OCI-LY7 (cell line): Measurements from ENCODE around the gene PRR14L. TPM values are rescaled to one million over a fixed set of nuclear protein-coding genes. Genes with fewer than 3 reads are reported as not detected.
A peak's percentile ranks its signal among the peaks of the same experiment; 100 is the strongest.

Experiments
- BruUV-seq: library from RNA; stranded (reverse); fragments of 400-500 nt; replicated peaks from 2 replicates; lab custom pipeline; 2021; lab: Mats Ljungman, UMichigan
- CTCF ChIA-PET: fragments of 300-600 bp; sonication (Branson Sonifier 250); formaldehyde crosslinking; loops from one replicate; lab custom pipeline; 2022; ENCODE audit warnings: antibody characterized with exemption; ENCODE audit not compliant: unreplicated experiment; lab: Charles Lee
- POLR2A ChIA-PET: fragments of 300-600 bp; sonication (Branson Sonifier 250); formaldehyde crosslinking; loops from one replicate; lab custom pipeline; 2022; ENCODE audit warnings: antibody characterized with exemption; lab: Charles Lee
- DNase-seq: peaks from one replicate; pipeline ENCODE4 v3.0.0-alpha.2; 2015; ENCODE audit warnings: low spot score
- H2AFZ ChIP-seq: fragments of 200-600 bp; sonication (generic), shearing (Covaris generic); 2 replicates; pipeline ENCODE4 v1.6.1; 2014; ENCODE audit warnings: mild to moderate bottlenecking, antibody characterized with exemption, low read length, moderate library complexity
- H3K27ac ChIP-seq: fragments of 200-600 bp; sonication (generic); 2 replicates; pipeline ENCODE4 v1.5.1; 2014; ENCODE audit warnings: mixed run types, low read depth, mild to moderate bottlenecking, moderate library complexity, low read length, inconsistent platforms; ENCODE audit not compliant: poor library complexity, severe bottlenecking
- H3K36me3 ChIP-seq: fragments of 200-600 bp; sonication (generic); 2 replicates; pipeline ENCODE4 v1.6.1; 2014; ENCODE audit warnings: mild to moderate bottlenecking, antibody characterized with exemption, low read length, moderate library complexity, mixed read lengths; ENCODE audit not compliant: insufficient read depth
- H3K4me1 ChIP-seq: fragments of 200-600 bp; sonication (generic); 2 replicates; pipeline ENCODE4 v1.5.1; 2014; ENCODE audit warnings: mild to moderate bottlenecking, low read length; ENCODE audit not compliant: insufficient read depth, poor library complexity, severe bottlenecking
- H3K4me2 ChIP-seq: fragments of 200-600 bp; sonication (generic); 2 replicates; pipeline ENCODE4 v1.6.1; 2014; ENCODE audit warnings: mild to moderate bottlenecking, low read length
- H3K4me3 ChIP-seq: fragments of 200-600 bp; sonication (generic); 2 replicates; pipeline ENCODE4 v1.5.1; 2014; ENCODE audit warnings: mild to moderate bottlenecking, low read depth, low read length; ENCODE audit not compliant: poor library complexity, severe bottlenecking
- H3K79me2 ChIP-seq: fragments of 200-600 bp; sonication (generic); 2 replicates; pipeline ENCODE4 v1.6.1; 2016; ENCODE audit warnings: low read depth, mild to moderate bottlenecking, low read length, moderate library complexity, mixed read lengths; ENCODE audit not compliant: insufficient read depth
- H3K9me2 ChIP-seq: fragments of 200-600 bp; sonication (generic); 2 replicates; pipeline ENCODE4 v1.6.1; 2016; ENCODE audit warnings: mild to moderate bottlenecking, low read length, mixed read lengths; ENCODE audit not compliant: insufficient read depth
- H3K9me3 ChIP-seq: fragments of 200-600 bp; sonication (generic); 2 replicates; pipeline ENCODE4 v1.6.1; 2014; ENCODE audit warnings: mild to moderate bottlenecking, mixed run types, low read length, mixed read lengths
- H4K20me1 ChIP-seq: fragments of 200-600 bp; sonication (generic); 2 replicates; pipeline ENCODE4 v1.6.1; 2014; ENCODE audit warnings: mild to moderate bottlenecking, antibody characterized with exemption, low read length, moderate library complexity, mixed read lengths; ENCODE audit not compliant: insufficient read depth
- EZH2phosphoT487 ChIP-seq: fragments of 200-600 bp; sonication (generic); IDR thresholded peaks from 2 replicates; pipeline ENCODE4 v1.6.1; 2018; ENCODE audit warnings: low read depth, borderline replicate concordance, mild to moderate bottlenecking, mixed run types, antibody characterized with exemption, low read length, moderate library complexity, mixed read lengths
- intact Hi-C: fragments of 100-400 bp; cut with micrococcal nuclease; formaldehyde crosslinking; loops from one replicate; pipeline ENCODE4 v1.10.0; 2022; ENCODE audit not compliant: unreplicated experiment
- total RNA-seq, 2 experiments: library from RNA; depleted of rRNA in 1 of 2; stranded (reverse); fragments of >200 nt in 1 of 2; shearing (Covaris generic) in 1 of 2; gene quantifications; 2 replicates each; pipeline ENCODE4 v1.2.3, GENCODE V29; 2014 to 2022
- TF ChIP-seq, protein P1 (sequence below): fragments of 200-600 bp; sonication (generic); conservative IDR thresholded peaks from 2 replicates; pipeline ENCODE4 v1.5.1; 2014; ENCODE audit warnings: mild to moderate bottlenecking, antibody characterized with exemption, low read length, moderate library complexity, mixed read lengths

The PRR14L gene
- total RNA-seq, 2 experiments from 2014 or later, result 21.9 to 51.1 TPM

DNA sequence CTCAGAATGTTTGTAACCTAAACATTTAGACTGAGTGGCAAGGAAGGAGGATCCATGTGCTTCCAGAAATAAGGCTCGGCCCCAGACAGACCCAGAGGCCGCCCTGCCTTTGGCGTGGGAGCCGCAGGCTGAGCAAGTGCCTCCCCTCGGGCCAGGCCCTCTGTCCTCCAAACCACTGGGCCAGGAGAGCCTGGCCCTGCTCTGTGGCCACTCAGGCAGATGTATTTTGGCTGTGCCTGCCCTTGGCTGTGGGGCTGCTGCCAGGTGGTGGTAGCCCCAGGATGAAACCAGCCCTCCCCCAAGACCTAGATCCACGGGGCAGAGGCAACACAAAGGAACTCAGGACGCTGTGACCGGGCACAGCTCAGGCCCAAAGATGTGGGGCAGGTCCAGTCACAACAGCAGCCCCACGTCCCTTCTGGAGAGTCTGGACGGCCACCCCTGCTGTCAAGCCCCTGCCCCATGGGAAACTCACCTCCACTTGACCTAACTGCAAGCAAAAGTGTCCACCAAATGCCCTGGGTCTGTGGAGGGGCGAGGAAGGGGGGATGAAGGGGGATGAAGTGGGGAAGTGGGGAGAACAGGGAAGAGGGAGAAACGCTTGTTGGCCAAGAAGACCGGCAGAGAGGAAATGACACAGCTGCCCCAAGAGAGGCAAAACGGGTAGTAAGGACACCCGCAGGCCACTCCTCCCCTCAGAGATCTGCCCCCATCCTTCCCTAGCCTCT, 111.9 kb downstream of the PRR14L start:
- POLR2A ChIA-PET, result interaction anchor here (0.6 to 1.9 kb wide), 8 partner anchors 8 to 1475 kb away, joined by 3 to 6 read pairs (median 4); partner anchors contain the start of gene PISD
- intact Hi-C loops, result no loop called here
- H3K4me2 ChIP-seq, result peak overlapping the region; percentile 68
- no peaks in the 10 kb centered on the region for H3K9me2 ChIP-seq
- H3K9me3 ChIP-seq, result no peaks in the 10 kb centered on the region
- no TSS peak for BruUV-seq
- peaks cover 53% of the 10 kb centered on the region for H3K4me1 ChIP-seq
- peak overlapping the region; percentile 32; the same call in 1 of the 2 replicates for H2AFZ ChIP-seq
- no peaks in the 10 kb centered on the region for H4K20me1 ChIP-seq
- peaks cover 23% of the 10 kb centered on the region; the same call in 1 of the 2 replicates for H3K79me2 ChIP-seq
- peak; percentile 61 for DNase-seq
- H3K36me3 ChIP-seq, result peaks cover 19% of the 10 kb centered on the region
- CTCF ChIA-PET, result interaction anchor here (1.0 kb wide), 1 partner anchor 8 kb away, joined by 5 read pairs; no protein-coding TSS in a partner anchor
- H3K27ac ChIP-seq, result peak overlapping the region; percentile 61
- no peak for TF ChIP-seq EZH2phosphoT487
- TF ChIP-seq, protein P1, sequence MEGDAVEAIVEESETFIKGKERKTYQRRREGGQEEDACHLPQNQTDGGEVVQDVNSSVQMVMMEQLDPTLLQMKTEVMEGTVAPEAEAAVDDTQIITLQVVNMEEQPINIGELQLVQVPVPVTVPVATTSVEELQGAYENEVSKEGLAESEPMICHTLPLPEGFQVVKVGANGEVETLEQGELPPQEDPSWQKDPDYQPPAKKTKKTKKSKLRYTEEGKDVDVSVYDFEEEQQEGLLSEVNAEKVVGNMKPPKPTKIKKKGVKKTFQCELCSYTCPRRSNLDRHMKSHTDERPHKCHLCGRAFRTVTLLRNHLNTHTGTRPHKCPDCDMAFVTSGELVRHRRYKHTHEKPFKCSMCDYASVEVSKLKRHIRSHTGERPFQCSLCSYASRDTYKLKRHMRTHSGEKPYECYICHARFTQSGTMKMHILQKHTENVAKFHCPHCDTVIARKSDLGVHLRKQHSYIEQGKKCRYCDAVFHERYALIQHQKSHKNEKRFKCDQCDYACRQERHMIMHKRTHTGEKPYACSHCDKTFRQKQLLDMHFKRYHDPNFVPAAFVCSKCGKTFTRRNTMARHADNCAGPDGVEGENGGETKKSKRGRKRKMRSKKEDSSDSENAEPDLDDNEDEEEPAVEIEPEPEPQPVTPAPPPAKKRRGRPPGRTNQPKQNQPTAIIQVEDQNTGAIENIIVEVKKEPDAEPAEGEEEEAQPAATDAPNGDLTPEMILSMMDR, result no peak
- H3K4me3 ChIP-seq, result peak overlapping the region; percentile 52

DNA sequence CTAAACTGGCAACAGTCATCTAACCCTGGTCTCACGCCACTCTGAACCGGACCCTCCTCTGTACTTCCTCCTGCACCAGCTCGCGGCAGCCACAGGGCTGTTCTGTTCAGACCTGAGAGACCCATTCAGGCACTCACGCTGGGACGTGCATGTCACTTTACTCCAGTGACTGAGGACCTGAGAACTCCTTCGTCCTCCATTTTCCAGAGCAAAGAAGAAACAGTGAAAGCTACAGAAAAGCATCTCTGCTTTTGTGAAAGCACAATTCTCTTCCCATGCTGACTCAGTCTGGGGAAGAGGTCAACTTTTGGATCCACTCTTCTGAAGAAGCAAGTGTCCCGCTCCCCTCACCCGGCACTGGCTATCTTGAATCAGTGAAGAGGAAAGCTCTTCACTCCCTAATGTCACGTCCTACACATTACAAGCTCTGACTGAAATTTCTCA, 112.5 kb downstream of the PRR14L start:
- Histone ChIP-seq H2AFZ (peak overlapping the region; percentile 32; the same call in 1 of the 2 replicates), H3K9me2 (no peaks in the 10 kb centered on the region), H4K20me1 (no peaks in the 10 kb centered on the region), H3K9me3 (no peaks in the 10 kb centered on the region), H3K27ac (peak overlapping the region; percentile 61), H3K4me3 (peak overlapping the region; percentile 52), H3K4me2 (peak overlapping the region; percentile 68), H3K4me1 (peaks cover 59% of the 10 kb centered on the region), H3K79me2 (peaks cover 29% of the 10 kb centered on the region; the same call in 1 of the 2 replicates), H3K36me3 (peaks cover 13% of the 10 kb centered on the region; the same call in 1 of the 2 replicates)
- DNase-seq, result peak; percentile 53
- intact Hi-C loops, result no loop called here
- no peak for TF ChIP-seq EZH2phosphoT487
- BruUV-seq, result TSS peak; percentile 50
- CTCF ChIA-PET, result interaction anchor here (0.5 kb wide), 1 partner anchor 292 kb away, joined by 4 read pairs; no protein-coding TSS in a partner anchor
- POLR2A ChIA-PET, result interaction anchor here (1.1 kb wide), 1 partner anchor 16 kb away, joined by 3 read pairs; no protein-coding TSS in a partner anchor

DNA sequence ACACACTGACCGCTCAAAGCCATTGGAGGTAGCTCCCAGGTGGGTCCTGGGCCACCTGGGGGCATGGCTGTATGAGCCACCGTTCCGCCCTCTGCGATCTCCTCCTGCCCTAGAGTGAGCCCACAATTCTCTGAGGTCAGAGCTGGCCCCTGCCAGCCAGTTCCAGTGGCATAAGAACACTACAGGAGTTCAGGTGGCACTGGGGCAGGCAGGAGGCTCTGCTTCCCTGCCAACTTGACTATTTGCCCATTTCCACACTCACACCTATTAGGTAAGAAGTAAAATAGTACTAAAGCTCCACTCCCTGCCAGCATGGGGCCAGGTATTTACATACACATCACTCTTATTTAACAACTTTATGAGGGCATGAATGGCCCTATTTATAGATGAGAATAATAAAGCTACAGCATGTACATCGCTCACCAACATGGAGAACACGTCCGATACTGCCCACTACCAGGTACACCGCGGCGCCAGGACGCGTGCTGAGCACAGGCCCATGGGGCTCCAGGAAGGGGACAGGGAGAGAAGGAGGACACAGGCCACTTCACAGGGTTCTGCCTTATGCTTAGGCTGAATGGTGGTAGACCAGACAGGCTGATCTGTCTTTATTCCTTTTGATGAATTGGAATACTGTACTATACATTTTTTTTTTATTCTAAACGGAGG, 114.2 kb downstream of the PRR14L start:
- intact Hi-C loops, result no loop called here
- Histone ChIP-seq H3K9me2 (no peaks in the 10 kb centered on the region), H3K4me1 (peaks cover 76% of the 10 kb centered on the region), H3K36me3 (no peaks in the 10 kb centered on the region; the same call in 1 of the 2 replicates), H3K4me2 (no peak overlapping the region), H3K27ac (no peak overlapping the region), H2AFZ (no peak overlapping the region), H4K20me1 (no peaks in the 10 kb centered on the region), H3K9me3 (no peaks in the 10 kb centered on the region), H3K4me3 (no peak overlapping the region), H3K79me2 (peaks cover 39% of the 10 kb centered on the region; the same call in 1 of the 2 replicates)
- TF ChIP-seq EZH2phosphoT487, result no peak
- TF ChIP-seq, protein P1, result no peak
- BruUV-seq, result no TSS peak
- DNase-seq, result no peak
- CTCF ChIA-PET, result no interaction called here
- POLR2A ChIA-PET, result interaction anchor here (0.6 kb wide), 1 partner anchor 165 kb away, joined by 7 read pairs; no protein-coding TSS in a partner anchor
